Inflammatory macrophage (primary cell): ENCODE results near the gene CECR2.

ENCODE experiments used
- DNase-seq, 2 donors: peaks; one replicate each; pipeline ENCODE4 v3.0.0-alpha.2; 2020 to 2022

Gene CECR2

GRCh38 chr22:17575681-17576080 lies 206.4 kb downstream of the CECR2 start:
- no peak for DNase-seq

GRCh38 chr22:17576470-17576869 lies 207.2 kb downstream of the CECR2 start:
- no peak for DNase-seq

GRCh38 chr22:17578136-17578754 lies 209.0 kb downstream of the CECR2 start:
- no peak for DNase-seq

GRCh38 chr22:17579535-17579981 lies 210.3 kb downstream of the CECR2 start:
- DNase-seq: no peak

- DNase-seq: no peak
Observed at GRCh38 chr22:17580441-17581031, 211.3 kb downstream of the CECR2 start.

GRCh38 chr22:17581056-17581455 lies 211.8 kb downstream of the CECR2 start:
- DNase-seq: no peak

- DNase-seq: no peak
Observed at GRCh38 chr22:17581631-17582030, 212.4 kb downstream of the CECR2 start.

GRCh38 chr22:17583151-17583550 lies 213.9 kb downstream of the CECR2 start:
- DNase-seq: no peak

- no peak for DNase-seq
Observed at GRCh38 chr22:17586831-17587440, 217.7 kb downstream of the CECR2 start.

- DNase-seq: no peak
Observed at GRCh38 chr22:17587629-17588028, 218.4 kb downstream of the CECR2 start.

- DNase-seq: no peak
Observed at GRCh38 chr22:17588606-17589005, 219.3 kb downstream of the CECR2 start.

- DNase-seq: no peak
Observed at GRCh38 chr22:17589810-17590375, 220.6 kb downstream of the CECR2 start.

GRCh38 chr22:17590586-17590985 lies 221.3 kb downstream of the CECR2 start:
- no peak for DNase-seq

GRCh38 chr22:17592201-17592600 lies 222.9 kb downstream of the CECR2 start:
- no peak for DNase-seq

- no peak for DNase-seq
Observed at GRCh38 chr22:17596226-17596625, 227.0 kb downstream of the CECR2 start.

- no peak for DNase-seq
Observed at GRCh38 chr22:17597217-17597616, 228.0 kb downstream of the CECR2 start.

- no peak for DNase-seq
Observed at GRCh38 chr22:17598318-17598717, 229.1 kb downstream of the CECR2 start.

- no peak for DNase-seq
Observed at GRCh38 chr22:17601031-17601430, 231.8 kb downstream of the CECR2 start.

GRCh38 chr22:17603668-17604067 lies 234.4 kb downstream of the CECR2 start:
- no peak for DNase-seq

- DNase-seq: no peak
Observed at GRCh38 chr22:17606496-17606895, 237.2 kb downstream of the CECR2 start.
